Measurements from ENCODE around the gene BOLA1. TPM values are rescaled to one million over a fixed set of nuclear protein-coding genes. Genes with fewer than 3 reads are reported as not detected.
"Not testable (repeated sequence)": the region's sequence is repeated elsewhere in the genome, so short reads cannot be mapped to it uniquely, and the experiment has no call there.

BOLA1 gene
- total and polyA plus RNA-seq, 12 donors, result 12.2 to 63.8 (median 34.0) TPM

- Histone ChIP-seq H3K27ac (no peak overlapping the region), H3K36me3 (replicated peaks in 1 of 2) (no peaks in the 10 kb centered on the region), H3K4me3 (no peak overlapping the region), H3K4me1 (replicated peaks in 1 of 2) (peaks cover 9 to 11% of the 10 kb centered on the region in 2 donors), H3K9me3 (replicated peaks in 1 of 3) (no peaks in the 10 kb centered on the region), H3K27me3 (no peaks in the 10 kb centered on the region)
- intact Hi-C loops (cut with DNase I), result no loop called here
- DNase-seq, result no peak
- 82 to 91% (median 84%) methylated on average over 3 of the region's 3 CpGs for WGBS, 4 donors
- TF ChIP-seq POLR2A (IDR thresholded peaks at IDR 0.05) (peak; percentile 33 to 39), CTCF (IDR thresholded peaks at IDR 0.05) (no peak)
Measured at GRCh38 chr1:149883598-149884247, 15.6 kb upstream of the BOLA1 start.

GRCh38 chr1:149884433-149885338, 14.7 kb upstream of the BOLA1 start:
- Histone ChIP-seq H3K4me3 (peak overlapping the region in 2 of 4 donors; percentile 68 to 81), H3K36me3 (replicated peaks in 1 of 2) (no peaks in the 10 kb centered on the region), H3K27ac (peak overlapping the region; percentile 95 to 100 (median 98)), H3K9me3 (replicated peaks in 1 of 3) (no peaks in the 10 kb centered on the region), H3K27me3 (no peaks in the 10 kb centered on the region), H3K4me1 (replicated peaks in 1 of 2) (peaks cover 9 to 15% of the 10 kb centered on the region in 2 donors)
- WGBS, 4 donors, result 8 to 12% (median 10%) methylated on average over 9 of the region's 9 CpGs
- no peak for TF ChIP-seq CTCF (IDR thresholded peaks at IDR 0.05)
- TF ChIP-seq POLR2A (IDR thresholded peaks at IDR 0.05), result peak in 1 of 2 donors; percentile 31
- intact Hi-C loops (cut with DNase I), result no loop called here
- DNase-seq, result peak in 2 of 7 donors; percentile 38 to 46

- intact Hi-C loops (cut with DNase I), result no loop called here
- TF ChIP-seq CTCF (IDR thresholded peaks at IDR 0.05), result peak in 4 of 6 experiments; percentile 13 to 25 (median 22)
- peak; percentile 59 to 86 for TF ChIP-seq POLR2A (IDR thresholded peaks at IDR 0.05)
- WGBS, 4 donors, result 0 to 1% (median 1%) methylated on average over 32 to 36 of the region's 36 CpGs
Measured at GRCh38 chr1:149885339-149886120, 13.8 kb upstream of the BOLA1 start.

GRCh38 chr1:149886121-149886395, 13.3 kb upstream of the BOLA1 start:
- WGBS, 4 donors, result 0 to 1% (median 0%) methylated on average over 9 to 19 of the region's 19 CpGs; no CpG with 5 or more reads in 1 of the 4 donors
- intact Hi-C loops (cut with DNase I), result not testable (repeated sequence)

More at GRCh38 chr1:149885339-149886120, 13.8 kb upstream of the BOLA1 start:
- Histone ChIP-seq H3K27me3 (no peaks in the 10 kb centered on the region), H3K4me3 (peak overlapping the region; percentile 67 to 81 (median 72)), H3K4me1 (replicated peaks in 1 of 2) (peaks cover 9 to 15% of the 10 kb centered on the region in 2 donors), H3K27ac (peak overlapping the region; percentile 95 to 100 (median 98)), H3K36me3 (replicated peaks in 1 of 2) (no peaks in the 10 kb centered on the region), H3K9me3 (replicated peaks in 1 of 3) (no peaks in the 10 kb centered on the region)
- peak; percentile 86 to 96 (median 94) for DNase-seq

More at GRCh38 chr1:149886121-149886395, 13.3 kb upstream of the BOLA1 start:
- Histone ChIP-seq H3K4me1 (replicated peaks in 1 of 2) (peaks cover 9 to 15% of the 10 kb centered on the region in 2 donors), H3K4me3 (peak overlapping the region; percentile 67 to 81 (median 72)), H3K27ac (peak overlapping the region; percentile 95 to 100 (median 98))
- H3K9me3 ChIP-seq (replicated peaks in 1 of 3); H3K27me3 ChIP-seq; H3K36me3 ChIP-seq (replicated peaks in 1 of 2): not testable (repeated sequence)
- DNase-seq, result peak in 1 of 7 donors; percentile 42
